ENCODE data around the gene BGN.

Gene BGN

GRCh38 chrX:153557618-153558355, 63.0 kb downstream of the BGN start:
- TF ChIP-seq, protein P1, sequence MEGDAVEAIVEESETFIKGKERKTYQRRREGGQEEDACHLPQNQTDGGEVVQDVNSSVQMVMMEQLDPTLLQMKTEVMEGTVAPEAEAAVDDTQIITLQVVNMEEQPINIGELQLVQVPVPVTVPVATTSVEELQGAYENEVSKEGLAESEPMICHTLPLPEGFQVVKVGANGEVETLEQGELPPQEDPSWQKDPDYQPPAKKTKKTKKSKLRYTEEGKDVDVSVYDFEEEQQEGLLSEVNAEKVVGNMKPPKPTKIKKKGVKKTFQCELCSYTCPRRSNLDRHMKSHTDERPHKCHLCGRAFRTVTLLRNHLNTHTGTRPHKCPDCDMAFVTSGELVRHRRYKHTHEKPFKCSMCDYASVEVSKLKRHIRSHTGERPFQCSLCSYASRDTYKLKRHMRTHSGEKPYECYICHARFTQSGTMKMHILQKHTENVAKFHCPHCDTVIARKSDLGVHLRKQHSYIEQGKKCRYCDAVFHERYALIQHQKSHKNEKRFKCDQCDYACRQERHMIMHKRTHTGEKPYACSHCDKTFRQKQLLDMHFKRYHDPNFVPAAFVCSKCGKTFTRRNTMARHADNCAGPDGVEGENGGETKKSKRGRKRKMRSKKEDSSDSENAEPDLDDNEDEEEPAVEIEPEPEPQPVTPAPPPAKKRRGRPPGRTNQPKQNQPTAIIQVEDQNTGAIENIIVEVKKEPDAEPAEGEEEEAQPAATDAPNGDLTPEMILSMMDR (IDR thresholded peaks at IDR 0.05; ENCODE audit: low read length, missing control alignments): no peak
- no peak overlapping the region for H3K4me3 ChIP-seq (replicated peaks; ENCODE audit: low read depth, low read length)
- no peak for DNase-seq (ENCODE audit: low read depth)

Data from fibroblast of pulmonary artery (primary cell).